GM19467 (cell line): ENCODE results near the gene CASK.
"Not testable (repeated sequence)": the region's sequence is repeated elsewhere in the genome, so short reads cannot be mapped to it uniquely, and the experiment has no call there.

Experiments
- ATAC-seq: cut with Tn5 transposase; IDR thresholded peaks from one replicate; pipeline ENCODE4 v1.9.1; 2021; ENCODE audit warnings: mild to moderate bottlenecking, moderate library complexity; ENCODE audit not compliant: unreplicated experiment

The CASK gene

GRCh38 chrX:41522081-41522480 lies 401.3 kb downstream of the CASK start:
- ATAC-seq, result no peak

- ATAC-seq, result no peak
Observed at GRCh38 chrX:41519468-41519867, 403.9 kb downstream of the CASK start.

GRCh38 chrX:41518841-41519220 lies 404.5 kb downstream of the CASK start:
- no peak for ATAC-seq

- no peak for ATAC-seq
Observed at GRCh38 chrX:41518127-41518840, 405.1 kb downstream of the CASK start.

- ATAC-seq, result no peak
Observed at GRCh38 chrX:41516999-41517765, 406.2 kb downstream of the CASK start.

- ATAC-seq, result no peak
Observed at GRCh38 chrX:41516456-41516855, 406.9 kb downstream of the CASK start.

GRCh38 chrX:41515376-41515775 lies 408.0 kb downstream of the CASK start:
- ATAC-seq, result no peak

- no peak for ATAC-seq
Observed at GRCh38 chrX:41514179-41514578, 409.2 kb downstream of the CASK start.

- ATAC-seq, result not testable (repeated sequence)
Observed at GRCh38 chrX:41512853-41513252, 410.5 kb downstream of the CASK start.

- peak; percentile 89 for ATAC-seq
Observed at GRCh38 chrX:41512394-41512793, 411.0 kb downstream of the CASK start.

- ATAC-seq, result no peak
Observed at GRCh38 chrX:41507919-41508318, 415.4 kb downstream of the CASK start.

- no peak for ATAC-seq
Observed at GRCh38 chrX:41502004-41502403, 421.4 kb downstream of the CASK start.

GRCh38 chrX:41499984-41500383 lies 423.4 kb downstream of the CASK start:
- ATAC-seq, result no peak

GRCh38 chrX:41499195-41499594 lies 424.2 kb downstream of the CASK start:
- ATAC-seq, result no peak

- no peak for ATAC-seq
Observed at GRCh38 chrX:41491267-41492004, 431.9 kb downstream of the CASK start.

- ATAC-seq, result no peak
Observed at GRCh38 chrX:41490446-41490845, 432.9 kb downstream of the CASK start.

GRCh38 chrX:41482154-41482850 lies 441.1 kb downstream of the CASK start:
- ATAC-seq, result no peak

GRCh38 chrX:41481264-41482109 lies 441.9 kb downstream of the CASK start:
- ATAC-seq, result no peak

- no peak for ATAC-seq
Observed at GRCh38 chrX:41480508-41481260, 442.7 kb downstream of the CASK start.
